GM12878 (cell line): ENCODE measurements around the gene SH2D7. TPM values are rescaled to one million over a fixed set of nuclear protein-coding genes. Genes with fewer than 3 reads are reported as not detected.

Experiments used
- BCL3 ChIP-seq: IDR thresholded peaks from 2 replicates; pipeline ENCODE4 v1.6.1; 2011; ENCODE audit warnings: borderline replicate concordance, low read depth, mild to moderate bottlenecking, moderate library complexity, low read length; ENCODE audit not compliant: insufficient read depth, poor library complexity, severe bottlenecking
- CHD1 ChIP-seq: IDR thresholded peaks from 2 replicates; pipeline ENCODE4 v1.6.1; 2012; ENCODE audit warnings: low read depth, low read length, improper control_type of control experiment
- CHD4 ChIP-seq: fragments of 200-600 bp; sonication (generic); IDR thresholded peaks from 2 replicates; pipeline ENCODE4 v1.6.1; 2016; ENCODE audit warnings: mild to moderate bottlenecking
- FOXK2 ChIP-seq: fragments of 450-650 bp; IDR thresholded peaks from 2 replicates; pipeline ENCODE4 v1.6.1; 2017; ENCODE audit warnings: mild to moderate bottlenecking, moderate library complexity
- FOXM1 ChIP-seq: IDR thresholded peaks from 2 replicates; pipeline ENCODE4 v1.6.1; 2012; ENCODE audit warnings: low read depth, mild to moderate bottlenecking, inconsistent platforms, low read length, moderate library complexity
- MEF2B ChIP-seq: fragments of 450-650 bp; IDR thresholded peaks from 2 replicates; pipeline ENCODE4 v1.6.1; 2018; ENCODE audit warnings: mild to moderate bottlenecking, moderate library complexity; ENCODE audit not compliant: partially characterized antibody, poor library complexity, severe bottlenecking
- MTA2 ChIP-seq: fragments of 450-650 bp; IDR thresholded peaks from 2 replicates; pipeline ENCODE4 v1.6.1; 2016; ENCODE audit warnings: low read depth, mild to moderate bottlenecking, moderate library complexity
- PRDM15 ChIP-seq: fragments of 450-650 bp; formaldehyde crosslinking; IDR thresholded peaks from 2 replicates; pipeline ENCODE4 v1.4.0; 2020; ENCODE audit warnings: mild to moderate bottlenecking, moderate library complexity
- TCF3 ChIP-seq: IDR thresholded peaks from 2 replicates; pipeline ENCODE4 v1.6.1; 2012; ENCODE audit warnings: low read depth, mild to moderate bottlenecking, low read length, borderline replicate concordance; ENCODE audit not compliant: insufficient read depth
- polyA plus RNA-seq, 11 experiments: library from polyadenylated mRNA; depleted of rRNA in 4 of 11; unstranded in 6 of 11; stranded (reverse) in 5 of 11; fragments of >200 nt; fragmentation: Nextera tagmentation in 4 of 11; fragmentation: Illumina TruSeq in 1 of 11; extraction: Ambion mirVana in 4 of 11; extraction: Trizol in 1 of 11; gene quantifications; 1 replicate in 1 of 11; 2 replicates in 10 of 11; pipeline versions ENCODE4 v1.2.1 to v1.2.3, GENCODE V29; 2011 to 2016; ENCODE audit warnings: inconsistent platforms in 2 of 11, missing spikeins in 2 of 11, low read depth in 1 of 11
- total RNA-seq, 4 experiments: library from RNA; depleted of rRNA in 3 of 4; stranded (reverse); fragments of >200 nt in 3 of 4; fragmentation: Illumina TruSeq in 1 of 4; extraction: Trizol in 1 of 4; gene quantifications; 2 replicates each; pipeline versions ENCODE4 v1.2.1 to v1.2.3, GENCODE V29; 2013 to 2021
- TF ChIP-seq, protein P1 (sequence below): IDR thresholded peaks from 2 replicates; pipeline ENCODE4 v1.6.1; 2012; ENCODE audit warnings: mild to moderate bottlenecking, low read depth, low read length

Gene SH2D7
- total and polyA plus RNA-seq, 10 of the 15 experiments (the other 5 are each of a cell fraction or from before 2014, with no cell fraction given) = 0.04 to 0.06 TPM; not detected in 8

DNA sequence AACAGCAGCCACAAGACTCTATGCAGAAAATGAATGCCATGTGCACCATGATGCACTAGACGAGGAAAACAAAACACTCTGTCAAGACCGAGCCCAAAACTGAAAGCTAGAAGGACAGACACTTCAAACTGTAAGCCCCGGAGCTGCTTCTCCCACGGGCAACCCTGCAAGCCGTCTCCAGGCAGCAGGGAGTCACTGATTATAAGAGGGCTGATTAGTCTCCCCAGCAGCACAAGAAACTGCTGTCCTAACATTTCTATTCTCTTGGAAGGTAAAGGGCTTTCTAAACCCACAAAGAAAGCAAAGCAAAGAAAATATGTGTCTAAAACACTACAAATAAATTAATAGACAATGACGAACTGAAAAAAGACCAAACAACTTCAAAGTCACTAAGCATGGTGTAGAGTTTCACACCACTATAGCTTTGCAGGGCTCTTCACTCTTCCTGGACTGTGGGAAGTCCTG lies 30.4 kb upstream of the SH2D7 start (continued):
- TF ChIP-seq, protein P1, sequence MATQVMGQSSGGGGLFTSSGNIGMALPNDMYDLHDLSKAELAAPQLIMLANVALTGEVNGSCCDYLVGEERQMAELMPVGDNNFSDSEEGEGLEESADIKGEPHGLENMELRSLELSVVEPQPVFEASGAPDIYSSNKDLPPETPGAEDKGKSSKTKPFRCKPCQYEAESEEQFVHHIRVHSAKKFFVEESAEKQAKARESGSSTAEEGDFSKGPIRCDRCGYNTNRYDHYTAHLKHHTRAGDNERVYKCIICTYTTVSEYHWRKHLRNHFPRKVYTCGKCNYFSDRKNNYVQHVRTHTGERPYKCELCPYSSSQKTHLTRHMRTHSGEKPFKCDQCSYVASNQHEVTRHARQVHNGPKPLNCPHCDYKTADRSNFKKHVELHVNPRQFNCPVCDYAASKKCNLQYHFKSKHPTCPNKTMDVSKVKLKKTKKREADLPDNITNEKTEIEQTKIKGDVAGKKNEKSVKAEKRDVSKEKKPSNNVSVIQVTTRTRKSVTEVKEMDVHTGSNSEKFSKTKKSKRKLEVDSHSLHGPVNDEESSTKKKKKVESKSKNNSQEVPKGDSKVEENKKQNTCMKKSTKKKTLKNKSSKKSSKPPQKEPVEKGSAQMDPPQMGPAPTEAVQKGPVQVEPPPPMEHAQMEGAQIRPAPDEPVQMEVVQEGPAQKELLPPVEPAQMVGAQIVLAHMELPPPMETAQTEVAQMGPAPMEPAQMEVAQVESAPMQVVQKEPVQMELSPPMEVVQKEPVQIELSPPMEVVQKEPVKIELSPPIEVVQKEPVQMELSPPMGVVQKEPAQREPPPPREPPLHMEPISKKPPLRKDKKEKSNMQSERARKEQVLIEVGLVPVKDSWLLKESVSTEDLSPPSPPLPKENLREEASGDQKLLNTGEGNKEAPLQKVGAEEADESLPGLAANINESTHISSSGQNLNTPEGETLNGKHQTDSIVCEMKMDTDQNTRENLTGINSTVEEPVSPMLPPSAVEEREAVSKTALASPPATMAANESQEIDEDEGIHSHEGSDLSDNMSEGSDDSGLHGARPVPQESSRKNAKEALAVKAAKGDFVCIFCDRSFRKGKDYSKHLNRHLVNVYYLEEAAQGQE = no peak
- TF ChIP-seq MEF2B (peak; percentile 43), BCL3 (no peak), TCF3 (no peak), CHD1 (no peak), CHD4 (no peak), MTA2 (no peak), FOXM1 (0 out of 2 replicates have a peak, but pooled peaks have one; percentile 18), FOXK2 (no peak), PRDM15 (CRISPR knock-in tag) (no peak)
